Calu3 (cell line): ENCODE data around the gene GPX5. TPM values are rescaled to one million over a fixed set of nuclear protein-coding genes. Genes with fewer than 3 reads are reported as not detected.

Experiments used
- Bru-seq: library from RNA; stranded (reverse); fragments of 400-500 nt; gene quantifications from one replicate; lab custom pipeline; 2021; lab: Mats Ljungman, UMichigan
- BruChase-seq, 2 experiments: library from RNA; stranded (reverse); fragments of 400-500 nt; gene quantifications; one replicate each; lab custom pipeline; 2021; lab: Mats Ljungman, UMichigan
- BruUV-seq: library from RNA; stranded (reverse); fragments of 400-500 nt; replicated peaks from 2 replicates; lab custom pipeline; 2021; lab: Mats Ljungman, UMichigan
- CTCF ChIA-PET: fragments of 300-600 bp; sonication (Branson Sonifier 250); formaldehyde crosslinking; loops from one replicate; lab custom pipeline; 2022; ENCODE audit warnings: antibody characterized with exemption; lab: Charles Lee
- DNase-seq: peaks from one replicate; pipeline ENCODE4 v3.0.0; 2022
- H3K27ac Mint-ChIP-seq: one replicate; pipeline ENCODE4 v1.8.0; 2022; ENCODE audit warnings: mixed read lengths; ENCODE audit not compliant: unreplicated experiment
- H3K27me3 Mint-ChIP-seq: one replicate; pipeline ENCODE4 v1.8.0; 2022; ENCODE audit warnings: mixed read lengths; ENCODE audit not compliant: unreplicated experiment
- H3K36me3 Mint-ChIP-seq: one replicate; pipeline ENCODE4 v1.8.0; 2022; ENCODE audit warnings: mild to moderate bottlenecking, moderate library complexity, mixed read lengths; ENCODE audit not compliant: insufficient read depth, unreplicated experiment
- H3K4me1 Mint-ChIP-seq: one replicate; pipeline ENCODE4 v1.8.0; 2022; ENCODE audit warnings: mild to moderate bottlenecking, low read depth, mixed read lengths; ENCODE audit not compliant: unreplicated experiment
- H3K4me3 Mint-ChIP-seq: one replicate; pipeline ENCODE4 v1.8.0; 2022; ENCODE audit warnings: mild to moderate bottlenecking, low read depth, moderate library complexity, mixed read lengths; ENCODE audit not compliant: unreplicated experiment
- H3K9me3 Mint-ChIP-seq: one replicate; pipeline ENCODE4 v1.8.0; 2022; ENCODE audit warnings: low read depth, mixed read lengths; ENCODE audit not compliant: unreplicated experiment
- intact Hi-C: fragments of 100-400 bp; cut with micrococcal nuclease; formaldehyde crosslinking; loops from one replicate; pipeline ENCODE4 v1.10.0; 2022; ENCODE audit not compliant: unreplicated experiment
- long read RNA-seq: library from polyadenylated mRNA; stranded (forward); transcript quantifications from one replicate; pipeline ENCODE4 v2.0.0, GENCODE V29; 2022
- total RNA-seq: library from RNA; stranded (reverse); gene quantifications from 2 replicates; pipeline ENCODE4 v1.2.3, GENCODE V29; 2022
- TF ChIP-seq, protein P1 (sequence below): fragments of 200-600 bp; IDR thresholded peaks from one replicate; pipeline ENCODE4 v1.8.0; 2022; ENCODE audit warnings: antibody characterized with exemption; ENCODE audit not compliant: unreplicated experiment

The GPX5 gene
- total RNA-seq, result not detected in 2 replicates
- Bru-seq, nascent RNA, result not detected
- BruChase-seq, experiment 1, labeled RNA remaining after a 6-hour chase, result not detected
- BruChase-seq, experiment 2, labeled RNA remaining after a 2-hour chase, result not detected
- long read RNA-seq, result 0 reads

DNA sequence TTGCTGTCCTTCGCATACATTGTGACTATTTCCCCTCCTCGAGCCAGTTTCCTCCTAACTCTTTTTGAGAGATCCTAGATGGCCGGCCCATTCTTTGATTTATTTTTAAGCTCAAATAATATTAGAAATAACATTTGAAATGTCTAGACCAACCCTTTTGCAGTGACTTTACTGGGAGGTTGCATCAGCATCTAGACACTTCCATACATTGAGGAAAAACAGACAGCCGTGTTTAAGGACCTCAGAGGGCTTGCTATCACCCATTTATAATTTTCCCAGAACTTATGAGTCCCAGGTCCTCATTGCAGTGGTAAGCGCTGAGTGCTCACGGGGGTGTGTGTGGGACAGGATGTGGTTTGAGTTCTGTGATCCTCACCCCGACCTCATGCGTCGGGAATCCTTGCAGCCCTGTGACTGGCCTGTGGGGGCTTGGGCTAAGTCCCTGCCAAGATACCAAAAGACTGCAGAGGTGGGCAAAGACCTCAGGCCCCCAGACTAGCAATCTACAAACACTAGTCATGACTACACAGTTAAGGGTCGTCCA lies at the start of gene GPX5:
TSS of gene GPX5 (plus strand) at position 386 of the 544 bp plus-strand sequence. CDS start at position 519, 133 bp downstream.
- CTCF ChIA-PET, result no interaction called here
- Mint-ChIP-seq H3K9me3 (no peaks in the 10 kb centered on the region), H3K4me1 (no peaks in the 10 kb centered on the region), H3K4me3 (no peak within 1 kb of the TSS), H3K36me3 (no peaks in the 10 kb centered on the region), H3K27me3 (peaks cover 50% of the 10 kb centered on the region), H3K27ac (no peak within 1 kb of the TSS)
- intact Hi-C loops, result no loop called here
- TF ChIP-seq, protein P1, sequence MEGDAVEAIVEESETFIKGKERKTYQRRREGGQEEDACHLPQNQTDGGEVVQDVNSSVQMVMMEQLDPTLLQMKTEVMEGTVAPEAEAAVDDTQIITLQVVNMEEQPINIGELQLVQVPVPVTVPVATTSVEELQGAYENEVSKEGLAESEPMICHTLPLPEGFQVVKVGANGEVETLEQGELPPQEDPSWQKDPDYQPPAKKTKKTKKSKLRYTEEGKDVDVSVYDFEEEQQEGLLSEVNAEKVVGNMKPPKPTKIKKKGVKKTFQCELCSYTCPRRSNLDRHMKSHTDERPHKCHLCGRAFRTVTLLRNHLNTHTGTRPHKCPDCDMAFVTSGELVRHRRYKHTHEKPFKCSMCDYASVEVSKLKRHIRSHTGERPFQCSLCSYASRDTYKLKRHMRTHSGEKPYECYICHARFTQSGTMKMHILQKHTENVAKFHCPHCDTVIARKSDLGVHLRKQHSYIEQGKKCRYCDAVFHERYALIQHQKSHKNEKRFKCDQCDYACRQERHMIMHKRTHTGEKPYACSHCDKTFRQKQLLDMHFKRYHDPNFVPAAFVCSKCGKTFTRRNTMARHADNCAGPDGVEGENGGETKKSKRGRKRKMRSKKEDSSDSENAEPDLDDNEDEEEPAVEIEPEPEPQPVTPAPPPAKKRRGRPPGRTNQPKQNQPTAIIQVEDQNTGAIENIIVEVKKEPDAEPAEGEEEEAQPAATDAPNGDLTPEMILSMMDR, result no peak
- no peak for DNase-seq
- BruUV-seq, result no TSS peak

DNA sequence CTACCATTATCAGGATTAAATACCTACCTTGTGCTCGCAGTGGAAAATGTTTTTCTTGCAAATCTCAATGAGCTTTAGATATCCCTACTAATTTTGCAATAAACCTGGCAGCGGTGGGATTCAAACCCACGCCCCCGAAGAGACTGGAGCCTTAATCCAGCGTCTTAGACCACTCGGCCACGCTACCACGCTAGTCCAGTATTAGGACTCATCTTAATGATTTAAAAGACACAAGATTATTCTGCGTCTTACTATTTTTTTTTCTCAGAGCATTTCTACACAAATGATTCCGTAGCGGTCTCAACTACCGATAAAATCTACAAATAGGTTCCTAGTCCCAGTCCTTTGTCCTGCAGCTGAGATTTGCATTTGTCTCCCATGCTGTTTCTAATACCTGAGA lies 47.2 kb upstream of the GPX5 start:
- Mint-ChIP-seq H3K36me3 (peaks cover 10% of the 10 kb centered on the region), H3K4me3 (no peak overlapping the region), H3K27me3 (peaks cover 61% of the 10 kb centered on the region), H3K9me3 (no peaks in the 10 kb centered on the region), H3K27ac (no peak overlapping the region), H3K4me1 (no peaks in the 10 kb centered on the region)
- DNase-seq, result no peak
- CTCF ChIA-PET, result no interaction called here
- intact Hi-C loops, result no loop called here
- BruUV-seq, result no TSS peak
- TF ChIP-seq, protein P1, result no peak

GRCh38 chr6:28480253-28480932 lies 45.3 kb upstream of the GPX5 start:
- no peak for DNase-seq
- Mint-ChIP-seq H3K36me3 (no peaks in the 10 kb centered on the region), H3K4me3 (no peak overlapping the region), H3K9me3 (no peaks in the 10 kb centered on the region), H3K27me3 (peaks cover 61% of the 10 kb centered on the region), H3K27ac (no peak overlapping the region), H3K4me1 (no peaks in the 10 kb centered on the region)
- intact Hi-C loops, result no loop called here
- no TSS peak for BruUV-seq
- CTCF ChIA-PET, result no interaction called here
- TF ChIP-seq, protein P1, result no peak

GRCh38 chr6:28485482-28485881 lies 40.2 kb upstream of the GPX5 start:
- H3K4me1 Mint-ChIP-seq, result no peaks in the 10 kb centered on the region

More at GRCh38 chr6:28485482-28485881, 40.2 kb upstream of the GPX5 start:
- CTCF ChIA-PET, result no interaction called here
- DNase-seq, result no peak
- no TSS peak for BruUV-seq
- H3K4me3 Mint-ChIP-seq, result no peak overlapping the region
- intact Hi-C loops, result no loop called here
- H3K9me3 Mint-ChIP-seq, result no peaks in the 10 kb centered on the region
- H3K36me3 Mint-ChIP-seq, result no peaks in the 10 kb centered on the region
- H3K27ac Mint-ChIP-seq, result no peak overlapping the region
- peaks cover 52% of the 10 kb centered on the region for H3K27me3 Mint-ChIP-seq
- TF ChIP-seq, protein P1, result no peak
